Stimulated activated CD4-positive, alpha-beta T cell treated with anti-CD3 and anti-CD28 coated beads, Interleukin-12 subunit alpha, Interleukin-12 subunit beta, amount 100 ng/mL, for 24 hours (primary cell): ENCODE data around the gene AHDC1.
A peak's percentile ranks its signal among the peaks of the same experiment; 100 is the strongest.
"Not testable (repeated sequence)": the region's sequence is repeated elsewhere in the genome, so short reads cannot be mapped to it uniquely, and the experiment has no call there.

Experiments
- DNase-seq, 2 experiments: peaks; one replicate each; pipeline ENCODE4 v3.0.0-alpha.2; 2020; ENCODE audit warnings: low read depth in 2 of 2

AHDC1 gene

DNA sequence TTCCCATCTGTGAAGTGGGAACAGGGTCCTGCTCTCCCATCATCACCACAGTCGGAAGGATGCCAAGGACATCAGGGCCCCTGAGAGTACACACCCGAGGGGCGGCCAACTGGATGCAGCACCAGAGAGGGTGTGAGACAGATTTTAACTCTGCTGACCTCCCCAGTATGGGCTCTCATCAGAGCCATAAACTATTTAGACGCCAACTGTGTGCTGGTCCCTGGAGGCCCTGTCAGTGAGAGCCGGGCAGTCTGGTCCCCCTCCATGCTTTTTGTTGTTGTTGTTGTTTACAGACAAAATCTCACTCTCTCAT is 29.3 kb upstream of the AHDC1 start:
- DNase-seq = no peak

GRCh38 chr1:27632387-27633297 is 28.7 kb upstream of the AHDC1 start:
- DNase-seq = peak in 1 of 2 experiments; percentile 55

GRCh38 chr1:27630859-27631491 is 27.0 kb upstream of the AHDC1 start:
- no peak for DNase-seq

- no peak for DNase-seq
Measured at GRCh38 chr1:27628712-27629111, 24.8 kb upstream of the AHDC1 start.

DNA sequence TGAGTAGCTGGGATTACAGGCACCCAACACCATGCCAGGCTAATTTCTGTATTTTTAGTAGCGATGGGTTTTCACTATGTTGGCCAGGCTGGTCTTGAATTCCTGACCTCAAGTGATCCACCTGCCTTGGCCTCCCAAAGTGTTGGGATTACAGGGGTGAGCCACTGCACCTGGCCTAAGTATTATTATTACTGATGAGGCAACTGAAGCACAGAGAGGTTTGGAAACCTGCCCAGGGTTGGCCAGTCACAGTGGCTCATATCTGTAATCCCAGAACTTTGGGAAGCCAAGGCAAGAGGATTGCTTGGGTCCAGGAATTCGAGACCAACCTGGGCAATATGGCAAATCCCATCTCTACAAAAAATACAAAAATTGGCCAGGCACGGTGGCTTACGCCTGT is 23.8 kb upstream of the AHDC1 start:
- DNase-seq = not testable (repeated sequence)

DNA sequence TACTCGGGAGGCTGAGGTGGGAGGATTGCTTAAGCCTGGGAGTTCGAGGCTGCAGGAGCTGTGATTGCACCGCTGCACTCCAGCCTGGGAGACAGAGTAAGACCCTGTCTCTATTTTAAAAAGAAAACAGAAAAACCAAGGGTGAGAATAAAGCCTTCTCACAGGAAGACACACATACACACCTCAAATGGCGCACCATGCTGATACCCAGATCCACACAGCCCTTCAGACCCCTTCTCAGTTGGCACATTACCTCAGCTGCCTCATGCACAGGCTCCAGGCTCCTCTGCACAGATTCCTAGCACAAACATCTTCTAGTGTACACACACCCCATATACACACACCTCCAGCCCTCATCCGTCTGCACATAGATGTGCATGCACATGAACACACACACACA is 23.1 kb upstream of the AHDC1 start:
- DNase-seq = no peak

DNA sequence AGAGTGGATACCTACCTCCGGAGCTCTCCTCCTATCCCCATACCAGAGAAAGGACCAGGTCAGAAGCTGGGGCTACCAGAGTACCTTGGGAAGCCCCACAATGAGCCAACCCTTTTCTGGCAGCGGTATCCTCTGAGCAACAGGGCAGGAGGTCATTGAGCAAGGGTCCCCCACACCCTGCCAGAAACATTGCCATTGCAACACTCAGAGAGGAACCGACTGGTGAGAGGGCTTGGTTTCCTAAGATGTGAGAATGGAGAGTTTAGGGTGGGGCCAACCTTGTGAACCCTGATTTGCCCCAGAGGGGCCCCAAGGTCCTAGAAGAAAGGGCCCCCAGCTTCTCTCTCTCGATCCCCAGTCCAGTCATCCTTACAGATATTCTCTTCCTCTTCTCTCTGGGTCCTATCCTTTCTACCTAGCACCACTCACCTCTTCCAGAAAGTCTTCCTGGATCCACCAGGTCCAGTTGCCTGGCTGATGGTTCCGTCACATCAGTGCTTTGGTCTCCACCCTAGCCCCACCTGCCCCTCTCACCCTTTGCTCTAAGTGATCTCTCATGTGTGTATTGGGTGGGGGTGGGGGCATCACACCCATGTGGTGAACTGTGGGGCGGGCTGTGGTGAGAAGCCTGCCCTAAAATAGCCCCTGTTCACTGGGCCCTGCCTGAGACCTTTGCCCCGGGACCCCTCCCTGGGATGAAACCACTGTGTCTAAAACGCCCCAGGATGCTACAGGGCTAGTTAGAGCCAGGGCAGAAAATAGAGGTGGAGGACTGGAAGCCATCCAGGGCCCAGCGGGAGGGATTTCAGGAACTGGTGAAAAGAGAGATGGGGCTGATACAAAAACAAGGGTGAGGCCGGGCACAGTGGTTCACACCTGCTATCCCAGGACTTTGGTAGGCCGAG is 22.3 kb upstream of the AHDC1 start:
- no peak for DNase-seq

GRCh38 chr1:27624467-27625178 is 20.7 kb upstream of the AHDC1 start:
- no peak for DNase-seq

DNA sequence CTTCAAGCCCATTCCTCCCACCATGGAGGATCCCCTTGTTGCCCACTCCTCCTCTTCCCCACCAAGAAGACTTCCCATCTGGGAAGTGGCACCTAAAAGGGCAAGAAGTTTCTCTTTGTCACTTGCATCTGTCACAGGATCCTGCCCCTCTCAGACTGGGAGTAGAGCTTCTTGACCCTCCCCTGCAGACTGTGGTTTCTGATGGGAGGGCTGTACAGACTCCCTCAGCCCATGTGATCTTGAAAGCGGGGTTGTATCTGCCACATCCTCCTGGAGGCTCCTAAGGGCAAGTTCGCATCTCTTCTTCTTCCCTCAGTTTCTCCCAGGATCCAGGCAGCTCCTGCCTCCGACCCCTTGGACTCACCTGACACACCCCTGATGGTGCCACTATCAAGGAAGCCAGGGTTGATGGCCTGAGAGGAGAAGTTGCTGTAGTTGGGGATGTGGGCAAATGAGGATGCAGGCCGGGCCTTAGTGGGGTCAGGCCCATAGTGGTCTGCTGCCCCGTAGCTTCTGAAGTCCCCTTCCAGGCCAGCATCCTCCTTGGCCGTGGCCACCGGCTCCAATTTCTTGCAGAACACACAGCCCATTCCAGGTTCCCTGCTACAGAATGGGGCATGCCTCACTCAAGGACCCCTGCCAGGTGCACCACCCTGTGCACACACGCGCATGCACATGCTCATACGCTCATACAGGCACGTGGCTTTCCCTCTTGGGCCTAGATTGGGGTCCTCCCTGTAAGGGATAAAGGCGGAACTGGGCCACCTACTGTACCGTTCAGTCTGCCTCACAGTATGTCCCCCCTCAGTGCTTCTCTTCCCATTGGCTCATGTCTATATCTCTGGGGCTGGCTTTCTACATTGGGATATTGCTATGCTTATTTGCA is 19.6 kb upstream of the AHDC1 start:
- DNase-seq = no peak

GRCh38 chr1:27622828-27623227 is 18.9 kb upstream of the AHDC1 start:
- DNase-seq = no peak

- no peak for DNase-seq
Measured at GRCh38 chr1:27621051-27621920, 17.3 kb upstream of the AHDC1 start.

DNA sequence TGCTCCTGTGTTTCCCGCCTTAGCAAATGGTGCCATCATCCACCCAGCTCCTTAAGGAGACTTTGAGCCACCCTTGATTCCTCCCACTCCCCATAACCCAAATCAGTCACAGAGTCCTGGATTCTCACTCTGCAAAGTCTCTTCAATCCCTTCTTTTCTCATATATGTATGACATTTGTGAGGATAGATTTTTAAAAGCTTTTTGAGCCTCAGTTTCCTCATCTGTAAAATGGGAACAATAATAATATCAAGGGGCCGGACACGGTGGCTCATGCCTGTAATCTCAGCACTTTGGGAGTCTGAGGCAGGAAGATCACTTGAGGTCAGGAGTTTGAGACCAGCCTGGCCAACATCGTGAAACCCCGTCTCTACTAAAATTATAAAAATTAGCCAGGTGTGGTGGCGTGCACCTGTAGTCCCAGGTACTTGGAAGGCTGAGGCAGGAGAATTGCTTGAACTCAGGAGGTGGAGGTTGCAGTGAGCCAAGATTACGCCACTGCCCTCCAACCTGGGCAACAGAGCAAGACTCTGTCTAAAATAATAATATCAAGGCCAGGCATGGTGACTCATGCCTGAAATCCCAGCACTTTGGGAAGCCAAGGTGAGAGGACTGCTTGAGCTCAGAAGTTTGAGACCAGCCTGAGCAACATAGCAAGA is 16.0 kb upstream of the AHDC1 start:
- not testable (repeated sequence) for DNase-seq

DNA sequence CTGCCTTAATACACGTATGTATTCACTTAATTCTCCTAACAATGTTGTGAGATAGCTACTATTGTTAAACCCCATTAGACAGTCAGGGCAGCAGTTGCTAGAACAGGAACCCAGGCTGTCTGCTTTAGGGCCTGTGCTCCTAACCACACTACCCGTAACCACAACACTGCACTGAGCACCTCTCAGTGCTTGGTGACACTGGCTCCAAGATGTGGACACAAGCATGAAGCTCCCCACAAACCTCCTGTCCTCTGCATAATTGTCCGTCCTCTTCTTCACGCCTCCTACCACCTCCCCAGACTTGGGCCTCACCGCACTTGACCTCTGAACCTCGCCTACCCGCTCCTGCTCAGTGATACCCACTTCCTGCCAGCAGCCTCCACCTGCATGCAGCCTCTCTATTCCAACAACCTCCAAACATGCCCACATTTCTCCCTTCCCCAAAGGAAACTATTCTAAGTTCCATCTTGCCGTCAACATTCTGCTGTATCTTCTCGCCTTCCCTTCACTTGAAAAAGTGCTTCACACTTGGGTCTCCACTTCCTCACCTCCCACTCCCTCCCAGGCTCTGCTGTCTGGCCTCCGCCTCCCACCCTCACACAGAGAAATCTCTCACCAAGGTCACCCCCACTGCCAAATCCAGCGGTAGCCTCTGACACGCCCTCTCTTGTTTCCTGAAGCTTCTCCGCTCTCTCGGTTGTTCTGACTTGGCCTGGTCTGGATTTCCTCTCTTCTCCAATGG is 14.6 kb upstream of the AHDC1 start:
- no peak for DNase-seq

GRCh38 chr1:27617420-27617819 is 13.5 kb upstream of the AHDC1 start:
- DNase-seq = no peak

GRCh38 chr1:27616441-27616840 is 12.5 kb upstream of the AHDC1 start:
- no peak for DNase-seq

- no peak for DNase-seq
Measured at GRCh38 chr1:27615346-27616192, 11.6 kb upstream of the AHDC1 start.

DNA sequence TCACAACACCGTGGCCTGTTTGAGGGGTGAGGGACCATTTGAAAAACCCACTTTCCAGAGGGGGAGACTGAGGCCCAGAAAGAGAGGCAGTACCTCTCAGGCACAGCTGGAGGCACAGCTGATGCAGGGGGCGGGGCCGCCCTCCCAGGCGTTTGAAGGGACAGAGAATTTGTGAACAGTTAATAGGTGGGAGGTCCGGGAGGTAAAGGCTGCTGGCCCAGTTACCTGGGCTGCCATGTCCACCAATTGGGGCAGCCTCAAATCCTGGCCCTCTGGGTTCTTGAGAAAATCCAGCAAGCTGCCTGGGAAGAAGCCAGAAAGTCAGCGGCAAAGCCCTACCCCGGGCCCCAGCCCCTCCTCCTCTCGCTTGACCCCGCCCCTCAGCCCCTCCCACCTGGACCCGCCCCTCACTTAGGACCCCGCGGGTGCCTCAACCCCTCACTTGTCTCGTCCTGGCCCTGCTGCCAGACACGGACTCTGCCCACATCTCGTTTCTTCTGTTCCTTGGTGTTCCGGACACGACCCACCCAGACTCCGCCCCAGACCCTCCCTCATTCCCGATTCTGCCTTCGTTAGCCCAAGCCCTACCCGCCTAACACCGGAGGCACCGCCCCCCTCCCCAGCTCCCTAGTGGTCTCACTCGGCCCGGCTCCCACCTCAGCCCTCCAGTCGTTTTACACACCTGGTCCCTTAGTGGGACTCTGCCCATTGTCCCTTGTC is 10.8 kb upstream of the AHDC1 start:
- DNase-seq = no peak
